ENCODE data around the gene RNF207. TPM values are rescaled to one million over a fixed set of nuclear protein-coding genes. Genes with fewer than 3 reads are reported as not detected.

Gene RNF207
- total and polyA plus RNA-seq, 2 donors (not counting 3 experiments of a cell fraction or from before 2014, with no cell fraction given): 3.2 to 8.2 TPM

- no TSS peak for BruUV-seq (replicated peaks)
- no peaks in the 10 kb centered on the region for H3K9me3 ChIP-seq (replicated peaks; ENCODE audit: control insufficient read depth, insufficient read depth, low read length)
- H3K4me2 ChIP-seq (ENCODE audit: insufficient read depth, low read length): peak overlapping the region; percentile 3
- DNase-seq (ENCODE audit: low read depth, low spot score) (peak; percentile 19), FAIRE-seq (no peak)
- POLR2A ChIA-PET: interaction anchor here (0.5 kb wide), 1 partner anchor 75 kb away, joined by 6 read pairs; no protein-coding TSS in a partner anchor
- no peaks in the 10 kb centered on the region for H3K4me1 ChIP-seq (ENCODE audit: control insufficient read depth, extremely low read depth, insufficient read depth, low read length)
- no peak overlapping the region for H3K9ac ChIP-seq (replicated peaks; ENCODE audit: extremely low read depth, insufficient read depth, low read length)
- no peaks in the 10 kb centered on the region for H3K79me2 ChIP-seq (ENCODE audit: control insufficient read depth, insufficient read depth, low read length)
- no peaks in the 10 kb centered on the region for H3K9me1 ChIP-seq (replicated peaks; ENCODE audit: control insufficient read depth, extremely low read depth, insufficient read depth, low read length)
- H3K27ac ChIP-seq (ENCODE audit: insufficient read depth, low read depth, low read length): no peak overlapping the region
- peak overlapping the region; percentile 13 to 55 (median 34) for H3K4me3 ChIP-seq (replicated peaks in 1 of 3; ENCODE audit: insufficient read depth in 1 of 3, low read depth in 1 of 3, low read length in 3 of 3)
- no peaks in the 10 kb centered on the region for H3K27me3 ChIP-seq (ENCODE audit: control insufficient read depth in 2 of 2, insufficient read depth in 2 of 2, low read length in 2 of 2)
- H2AFZ ChIP-seq (ENCODE audit: low read depth, low read length): peak overlapping the region; percentile 56
- no peaks in the 10 kb centered on the region for H4K20me1 ChIP-seq (replicated peaks; ENCODE audit: control insufficient read depth, extremely low read depth, insufficient read depth, low read length)
- dilution Hi-C loops (cut with MboI; ENCODE audit: extremely low pct_ligation_motif_present, low sequenced_read_pairs): no loop called here
- intact Hi-C loops (cut with micrococcal nuclease): loop anchor here (1.0 to 5.0 kb wide), 3 partner anchors 14 to 162 kb away; partner anchors contain the start of gene ESPN
- H3K36me3 ChIP-seq (ENCODE audit: control insufficient read depth in 2 of 2, extremely low read depth in 1 of 2, insufficient read depth in 2 of 2, low read length in 2 of 2): no peaks in the 10 kb centered on the region
- CTCF ChIA-PET: interaction anchor here (0.9 to 3.6 kb wide), 7 partner anchors 10 to 72 kb away, joined by 3 to 21 read pairs (median 3); no protein-coding TSS in a partner anchor
- TF ChIP-seq POLR2AphosphoS5 (IDR thresholded peaks at IDR 0.05; ENCODE audit: insufficient read depth, low read depth, low read length) (no peak), MYC (IDR thresholded peaks at IDR 0.05; ENCODE audit: low read depth, low read length) (no peak), POLR2A (IDR thresholded peaks at IDR 0.05; ENCODE audit: low read depth, low read length) (no peak), CTCF (IDR thresholded peaks at IDR 0.05; ENCODE audit: extremely low read depth in 1 of 2, insufficient read depth in 1 of 2, low read depth in 1 of 2, low read length in 2 of 2) (no peak), JUN (IDR thresholded peaks at IDR 0.05; ENCODE audit: borderline replicate concordance, insufficient read depth, insufficient read length, low read depth) (no peak), FOS (IDR thresholded peaks at IDR 0.05; ENCODE audit: borderline replicate concordance, insufficient read depth, low read length) (no peak), GATA2 (IDR thresholded peaks at IDR 0.05; ENCODE audit: insufficient read depth, insufficient read length, low read depth, low read length) (no peak), MAX (IDR thresholded peaks at IDR 0.05; ENCODE audit: insufficient read depth, insufficient read length) (no peak), EZH2 (IDR thresholded peaks at IDR 0.05; ENCODE audit: borderline replicate concordance, low read depth, low read length, severe bottlenecking) (no peak)
Measured at GRCh38 chr1:6260433-6260934, 54.6 kb downstream of the RNF207 start.

All from endothelial cell of umbilical vein (primary cell).